ACHN (cell line): ENCODE data around the gene MAML3.
"Not testable (repeated sequence)": the region's sequence is repeated elsewhere in the genome, so short reads cannot be mapped to it uniquely, and the experiment has no call there.

Experiments used
- DNase-seq: peaks from one replicate; pipeline ENCODE4 v3.0.0-alpha.2; 2015
- in situ Hi-C: cut with HindIII; loops from 2 replicates; pipeline ENCODE4 v1.10.0; 2017; ENCODE audit warnings: low sequenced_read_pairs, low pct_ligation_motif_present, low pct_unique_long_range_greater_than_20kb

MAML3 gene

DNA sequence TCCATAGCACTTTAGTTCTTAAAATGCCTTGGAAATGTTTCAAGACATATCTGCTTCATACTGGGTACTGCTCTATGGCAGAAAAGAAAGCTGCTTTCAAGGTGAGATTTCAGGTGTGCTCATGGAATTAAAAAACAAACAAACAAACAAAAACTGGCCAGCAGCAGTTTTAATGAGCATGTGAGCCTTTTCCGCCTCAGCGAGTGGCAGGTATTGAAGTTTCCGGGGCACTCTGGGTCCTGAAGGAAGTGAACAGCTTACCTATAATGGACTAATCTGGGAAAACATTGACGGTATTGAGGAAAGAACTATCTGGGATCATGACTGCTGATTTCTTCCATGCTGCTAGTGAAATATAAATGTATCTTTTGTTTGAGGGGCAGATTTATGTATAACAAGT, 194.6 kb downstream of the MAML3 start:
- in situ Hi-C loops: no loop called here
- DNase-seq: no peak

DNA sequence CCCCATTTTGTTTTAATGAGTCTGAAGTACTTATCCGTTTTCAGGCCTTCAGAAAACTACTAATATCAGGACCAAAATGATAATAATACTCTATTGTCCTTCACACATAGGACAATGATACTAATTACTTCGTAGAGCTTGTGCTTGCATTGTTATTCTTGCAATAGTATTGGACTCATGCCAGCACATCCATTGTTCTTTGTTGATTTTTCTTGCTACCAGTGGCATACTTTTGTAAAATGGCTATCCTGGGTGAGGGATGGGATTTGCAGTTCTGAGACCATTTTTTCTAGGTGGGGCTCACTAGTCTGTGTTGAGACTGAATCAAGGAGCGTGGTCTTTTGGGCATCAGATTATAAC, 195.3 kb downstream of the MAML3 start:
- no peak for DNase-seq
- in situ Hi-C loops: no loop called here

DNA sequence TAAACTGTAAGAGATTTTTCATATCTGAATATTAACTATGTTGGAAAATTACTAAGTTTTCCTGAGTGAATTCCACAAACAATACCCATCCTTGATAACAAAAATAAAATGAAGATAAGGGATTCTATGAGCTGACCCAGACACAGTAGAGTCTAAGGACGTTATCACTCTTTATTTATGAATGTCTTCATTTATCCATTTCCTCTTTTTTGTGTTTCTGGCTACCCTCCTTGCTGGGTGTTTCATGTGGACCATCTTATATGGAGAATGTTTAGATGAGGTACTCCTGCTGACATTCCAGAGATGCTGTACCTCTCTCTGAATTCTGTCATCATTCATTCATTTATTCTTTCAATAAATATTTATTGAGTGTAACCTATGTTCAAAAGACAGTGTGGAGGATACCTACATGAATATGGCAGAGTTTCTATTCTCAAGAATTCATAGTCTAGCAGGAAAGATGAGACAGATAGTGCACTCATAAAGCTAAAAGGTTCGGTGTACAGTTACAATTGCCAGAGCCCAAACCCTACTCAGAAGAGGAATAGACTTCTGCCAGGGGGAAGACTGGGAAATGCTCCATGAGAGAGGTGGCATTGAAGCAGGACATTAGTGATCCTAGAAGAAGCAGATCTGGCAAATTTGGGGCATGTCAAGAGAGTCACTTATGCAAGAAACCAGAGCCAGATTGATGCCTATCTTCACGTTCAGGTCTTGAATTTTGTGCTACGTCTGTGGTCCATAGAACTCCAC, 195.8 kb downstream of the MAML3 start:
- no peak for DNase-seq

DNA sequence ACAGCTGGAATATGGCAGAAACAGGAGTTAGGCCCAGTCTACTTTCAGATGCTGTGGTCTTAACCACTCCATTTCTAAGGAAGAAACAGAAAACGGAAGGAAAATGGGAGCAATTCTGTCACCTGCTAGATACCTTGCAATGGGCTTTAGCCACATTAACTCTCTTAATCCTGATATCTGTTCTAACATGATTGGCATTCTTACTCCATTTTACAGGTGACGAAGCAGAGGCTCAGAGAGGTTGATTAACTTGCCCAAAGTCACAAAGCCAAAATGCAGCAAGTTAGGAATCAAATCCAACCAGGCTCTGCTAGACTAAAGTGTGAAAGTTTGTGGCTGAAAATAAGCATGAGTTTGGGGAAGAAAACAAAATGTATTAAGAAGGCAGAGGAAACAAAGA, 196.9 kb downstream of the MAML3 start:
- in situ Hi-C loops: no loop called here

More for the DNA sequence above, 195.8 kb downstream of the MAML3 start:
- in situ Hi-C loops: no loop called here

DNA sequence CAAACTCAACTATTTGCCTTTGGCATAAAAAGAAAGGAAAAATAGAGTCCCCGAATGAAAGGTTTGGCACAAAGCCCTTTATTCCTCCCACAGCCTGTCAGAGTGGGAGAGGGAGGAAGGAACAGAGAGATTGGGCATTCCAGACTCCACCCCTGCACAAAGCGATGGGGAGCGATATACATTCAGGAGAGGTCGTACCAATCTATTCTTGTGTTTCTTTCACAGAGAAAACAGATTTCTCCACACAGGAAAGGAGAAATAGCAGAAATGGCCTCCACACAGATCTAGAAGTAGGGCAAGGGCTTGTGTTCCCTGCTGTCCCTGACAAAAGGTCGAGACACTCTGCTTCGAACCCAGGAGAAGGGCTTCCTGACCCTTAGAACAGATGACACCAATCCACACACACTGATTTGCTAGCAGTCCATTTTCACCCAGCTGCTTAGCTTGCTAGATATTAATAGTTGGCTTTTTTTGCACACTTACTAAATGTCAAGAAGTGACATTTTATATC, 197.4 kb downstream of the MAML3 start:
- no peak for DNase-seq
- in situ Hi-C loops: no loop called here

More for the DNA sequence above, 196.9 kb downstream of the MAML3 start:
- DNase-seq: no peak

DNA sequence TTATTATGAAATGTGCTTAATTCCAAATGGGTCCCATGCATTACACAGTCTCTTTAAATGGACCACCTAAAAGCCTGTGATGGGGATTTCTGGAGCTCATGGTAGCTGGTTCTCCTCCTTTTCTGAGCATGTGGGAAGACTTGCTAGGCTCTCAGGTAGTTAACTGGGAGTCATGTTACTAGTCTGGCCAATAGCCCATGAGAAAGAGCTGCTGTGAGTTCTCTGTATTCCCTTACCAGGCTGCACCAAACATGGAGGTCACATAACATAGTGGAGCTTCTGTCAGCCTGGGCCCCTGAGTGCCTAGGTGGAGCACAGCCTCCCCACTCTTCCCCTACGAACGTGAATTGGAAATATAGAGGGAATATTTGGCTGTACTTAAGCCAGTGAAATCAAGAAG, 198.4 kb downstream of the MAML3 start:
- no peak for DNase-seq
- in situ Hi-C loops: no loop called here

DNA sequence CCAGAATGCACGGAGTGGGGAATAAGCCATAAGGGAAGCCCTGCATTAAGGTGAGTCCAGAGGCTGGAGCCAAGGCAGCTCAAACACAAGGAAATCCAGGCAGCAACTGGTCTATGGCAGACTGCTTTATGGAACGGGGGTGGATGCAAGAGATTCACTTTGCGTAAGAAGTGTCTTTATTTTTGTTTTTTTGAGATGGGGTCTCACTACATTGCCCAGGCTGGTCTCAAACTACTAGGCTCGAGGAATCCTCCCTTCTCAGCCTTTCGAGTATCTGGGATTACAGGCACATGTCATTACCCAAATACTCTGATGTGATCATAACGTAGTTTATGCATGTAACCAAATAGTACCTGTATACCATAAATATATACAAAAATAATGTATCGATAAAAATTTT, 199.5 kb downstream of the MAML3 start:
- DNase-seq: no peak
- in situ Hi-C loops: no loop called here

DNA sequence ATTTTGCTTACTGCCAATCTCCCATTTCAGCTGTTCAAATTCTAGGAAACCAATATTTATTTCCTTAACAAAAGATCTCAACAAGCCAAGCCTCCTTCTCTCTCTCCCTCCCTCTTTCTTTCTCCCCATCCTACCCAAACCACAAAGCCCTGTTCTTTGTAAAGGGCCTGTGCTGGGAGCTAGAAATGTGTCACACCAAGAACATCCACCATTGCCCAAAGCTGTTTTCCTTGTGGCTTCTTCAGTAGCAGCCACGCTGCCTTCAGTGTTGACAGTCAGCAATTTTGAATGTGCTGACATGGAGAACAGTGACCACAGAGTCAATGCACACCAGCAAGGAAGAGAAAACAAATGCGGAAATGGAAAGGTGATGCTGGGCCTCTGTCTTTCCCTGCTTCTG, 203.0 kb downstream of the MAML3 start:
- DNase-seq: no peak
- in situ Hi-C loops: no loop called here

DNA sequence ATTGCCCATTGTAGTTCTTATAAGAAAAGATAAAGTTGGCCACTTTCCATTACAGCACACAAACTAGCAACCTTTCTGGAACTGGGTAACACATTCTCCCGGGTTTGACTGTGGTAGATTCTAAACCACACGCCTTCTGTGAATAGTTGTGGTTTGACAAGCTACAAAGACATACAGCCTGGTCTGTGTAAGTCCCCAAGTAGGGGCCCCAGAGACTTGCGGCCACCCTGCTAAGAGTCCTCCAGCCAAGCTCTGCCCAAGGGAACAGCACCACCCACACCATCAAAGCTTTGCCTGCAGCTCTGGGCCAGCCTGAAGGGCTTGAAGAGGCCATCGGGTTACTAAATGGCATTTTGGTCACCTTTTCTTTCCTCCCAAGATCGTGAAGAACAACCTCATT, 203.4 kb downstream of the MAML3 start:
- no peak for DNase-seq
- in situ Hi-C loops: no loop called here

DNA sequence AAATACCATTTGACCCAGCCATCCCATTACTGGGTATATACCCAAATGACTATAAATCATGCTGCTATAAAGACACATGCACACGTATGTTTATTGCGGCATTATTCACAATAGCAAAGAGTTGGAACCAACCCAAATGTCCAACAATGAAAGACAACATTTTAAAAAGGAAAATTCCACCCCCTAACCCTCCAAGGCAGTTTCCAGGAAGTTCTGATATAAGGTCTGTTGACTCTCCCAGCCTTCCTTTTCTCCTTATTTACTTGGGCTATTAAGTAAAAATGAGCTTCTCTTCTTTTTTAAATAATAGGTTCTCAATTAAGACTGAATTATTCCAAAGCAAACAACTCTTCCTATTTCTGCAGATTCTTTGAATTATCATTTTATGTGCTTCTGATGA, 209.1 kb downstream of the MAML3 start:
- DNase-seq, in situ Hi-C loops: not testable (repeated sequence)

DNA sequence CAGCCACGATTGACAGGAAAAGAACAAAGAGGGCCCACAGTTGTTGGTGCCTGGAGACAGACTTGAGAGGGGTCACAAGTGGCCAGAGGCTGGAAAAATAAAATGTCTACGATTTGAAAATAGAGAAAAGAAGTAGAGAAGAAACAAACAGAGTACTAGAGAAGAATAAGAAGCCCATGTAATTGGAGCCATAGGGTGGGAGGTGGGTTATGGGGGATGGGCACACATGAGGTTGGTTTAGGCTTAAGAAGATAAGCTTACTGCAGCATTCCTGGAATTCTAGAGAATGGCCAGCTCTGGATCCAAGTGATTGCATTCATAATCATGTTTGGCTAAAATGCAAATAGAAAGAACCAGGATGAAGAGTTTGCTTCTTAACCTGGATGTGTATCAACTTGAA, 210.7 kb downstream of the MAML3 start:
- DNase-seq: no peak
- in situ Hi-C loops: no loop called here

DNA sequence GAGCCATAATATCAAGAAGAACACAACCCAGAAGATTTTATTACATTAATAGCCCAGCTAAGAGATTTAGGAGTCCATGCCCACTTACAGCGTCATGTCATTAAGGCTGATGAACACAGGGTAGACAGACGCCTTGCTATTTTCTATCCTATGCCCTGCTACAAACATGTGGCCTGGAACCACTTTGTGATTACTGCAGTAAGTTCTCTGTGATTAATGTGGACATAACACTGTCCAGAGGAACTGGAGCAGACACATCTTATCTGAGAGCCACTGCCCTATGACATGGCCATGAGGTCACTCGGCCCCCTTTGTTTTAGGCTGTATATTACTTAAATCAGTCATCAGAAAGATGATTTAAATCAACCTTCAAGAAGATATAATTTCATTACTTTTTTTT, 211.7 kb downstream of the MAML3 start:
- no peak for DNase-seq
- in situ Hi-C loops: no loop called here

DNA sequence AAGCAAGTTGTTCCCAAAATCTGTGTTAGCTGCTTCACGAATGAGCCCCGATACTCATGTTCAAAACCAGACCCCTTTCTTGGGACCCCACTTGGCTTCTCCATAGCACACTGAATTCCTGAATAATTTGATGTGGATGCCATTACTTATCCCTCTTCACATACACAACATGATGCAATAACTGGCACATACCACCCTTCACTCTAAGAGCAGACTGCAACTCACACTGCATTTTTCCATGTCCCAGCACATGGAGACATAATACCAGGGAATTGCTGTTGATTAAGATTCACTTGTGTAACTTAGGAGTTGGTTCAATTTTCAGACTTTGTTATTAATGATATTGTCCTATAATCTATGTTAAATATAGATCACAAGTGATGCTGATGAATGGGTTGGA, 213.4 kb downstream of the MAML3 start:
- in situ Hi-C loops: no loop called here
- no peak for DNase-seq

DNA sequence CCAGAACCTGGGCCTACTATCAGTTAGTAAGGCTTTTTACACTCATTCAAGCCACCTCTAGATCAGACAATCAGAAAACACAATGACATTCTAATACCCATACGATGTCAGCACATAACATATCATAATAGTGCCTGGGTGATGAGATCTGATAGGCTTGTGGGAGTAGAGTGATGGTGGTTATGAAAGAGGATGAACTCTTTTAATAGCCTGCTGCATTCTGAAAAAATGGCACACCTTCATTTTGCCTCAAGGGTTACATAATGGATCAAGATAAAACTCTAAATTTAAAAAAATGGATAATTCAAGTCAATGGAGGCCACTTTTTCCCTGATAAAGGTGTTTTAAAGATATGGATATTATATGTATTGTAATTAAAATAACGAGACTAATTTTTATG, 215.6 kb downstream of the MAML3 start:
- DNase-seq: no peak

DNA sequence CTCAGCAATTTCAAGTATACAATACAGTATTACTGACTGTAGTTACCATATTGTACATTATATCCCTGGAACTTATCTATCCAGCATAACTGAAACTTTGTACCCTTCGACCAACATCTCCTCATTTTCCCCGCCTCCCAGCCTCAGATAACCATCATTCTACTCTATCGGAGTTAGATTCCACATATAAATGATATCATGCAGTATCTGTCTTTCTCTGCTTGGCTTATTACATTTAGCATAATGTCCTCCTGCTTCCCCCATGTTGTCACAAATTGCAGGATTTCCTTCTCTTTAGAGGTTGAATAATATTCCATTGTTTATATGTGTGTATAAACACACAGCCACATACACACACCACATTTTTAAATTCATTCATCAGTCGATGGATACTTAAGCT, 218.1 kb downstream of the MAML3 start:
- in situ Hi-C loops: no loop called here
- DNase-seq: no peak

More for the DNA sequence above, 215.6 kb downstream of the MAML3 start:
- in situ Hi-C loops: no loop called here

DNA sequence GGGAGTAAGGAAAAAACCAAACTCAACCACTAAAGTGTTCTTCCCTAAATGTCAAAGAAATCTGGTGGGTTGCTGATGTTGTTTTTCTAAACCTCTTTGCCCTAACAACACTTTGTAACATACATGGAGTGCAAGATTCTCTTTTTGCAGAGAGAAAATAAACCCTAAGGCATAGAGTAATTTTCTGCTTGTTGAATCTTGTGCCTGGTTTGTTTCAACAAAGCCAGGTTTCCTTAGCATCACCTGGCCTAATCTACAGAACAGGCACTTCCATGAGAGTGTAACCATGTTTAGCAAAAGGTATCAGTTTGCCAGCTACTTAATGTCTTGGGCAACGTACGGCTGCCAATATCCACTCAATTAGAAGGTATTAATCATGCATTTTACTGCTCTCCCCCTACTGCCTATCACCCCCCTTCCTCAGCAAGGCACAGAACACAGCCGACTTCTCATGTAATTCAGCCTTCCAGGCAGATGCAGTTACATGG, 219.2 kb downstream of the MAML3 start:
- no peak for DNase-seq
- in situ Hi-C loops: no loop called here

DNA sequence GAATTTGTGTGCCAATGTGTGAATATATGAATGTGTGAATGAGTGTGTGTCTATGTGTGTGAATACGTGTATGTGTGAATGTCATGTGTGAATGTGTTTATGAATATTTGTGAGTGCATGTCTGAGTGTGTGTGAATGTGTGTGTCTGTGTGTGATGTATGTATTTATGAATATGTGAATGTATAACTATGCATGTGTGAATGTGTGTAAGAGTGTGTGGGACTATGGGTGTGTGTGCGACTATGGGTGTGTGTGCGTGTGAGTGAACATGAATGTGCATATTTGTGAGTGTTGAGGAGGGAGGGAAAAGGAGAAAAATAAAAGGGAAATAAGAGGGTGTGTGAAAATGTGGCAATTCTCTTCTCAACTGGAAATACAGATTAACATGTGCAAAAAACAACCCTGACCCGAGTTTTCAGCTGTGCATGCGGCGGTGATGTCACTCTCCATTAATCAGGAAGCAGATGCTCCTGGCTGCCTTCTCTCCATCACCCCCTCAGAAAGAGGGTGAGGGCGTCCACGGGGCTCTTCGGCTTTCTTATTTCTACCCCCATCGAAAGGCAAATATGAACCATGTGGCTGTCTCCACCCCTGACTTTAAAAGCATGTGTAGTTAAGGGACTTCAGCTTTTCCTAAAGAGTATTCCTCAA, 219.8 kb downstream of the MAML3 start:
- in situ Hi-C loops: no loop called here
- DNase-seq: no peak

DNA sequence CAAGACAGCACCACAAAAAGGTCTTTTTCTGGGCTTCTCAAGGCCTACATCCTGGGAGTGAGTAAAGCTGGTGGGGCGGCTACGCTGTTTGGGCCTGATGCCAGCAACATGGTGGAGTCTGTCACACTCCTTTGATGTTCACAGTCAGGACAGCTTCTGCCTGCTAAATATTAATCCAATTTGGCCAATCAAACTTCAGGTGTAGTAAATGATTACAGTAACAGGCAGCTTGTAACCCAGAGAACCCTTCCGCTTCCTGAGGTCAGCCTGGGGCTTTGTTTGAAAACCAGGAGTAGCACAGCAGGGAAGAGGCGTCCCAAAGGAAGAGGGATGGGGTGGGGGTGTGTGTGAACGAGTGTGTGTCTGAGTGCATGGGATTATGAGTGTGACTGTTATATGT, 220.4 kb downstream of the MAML3 start:
- in situ Hi-C loops: no loop called here
- DNase-seq: no peak

DNA sequence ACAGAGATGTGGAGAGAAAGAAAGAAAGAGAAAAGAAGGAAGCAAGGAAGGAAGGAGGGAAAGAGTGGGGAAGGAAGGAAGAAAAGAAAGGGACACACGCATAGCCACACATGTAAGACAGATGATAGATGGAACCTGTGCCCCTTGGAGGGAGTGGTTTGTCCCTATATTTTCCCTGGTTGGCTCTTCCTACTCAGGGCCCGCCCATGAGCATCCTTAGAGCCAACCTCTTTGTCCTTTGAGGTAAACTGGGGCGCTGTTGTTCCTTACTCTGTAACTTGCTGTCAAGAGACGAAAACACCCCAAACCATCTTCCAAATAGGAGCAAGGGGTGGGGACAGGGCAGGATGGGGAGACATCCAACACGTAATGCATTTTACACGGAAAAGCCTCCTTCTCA, 220.9 kb downstream of the MAML3 start:
- DNase-seq: no peak
- in situ Hi-C loops: no loop called here

DNA sequence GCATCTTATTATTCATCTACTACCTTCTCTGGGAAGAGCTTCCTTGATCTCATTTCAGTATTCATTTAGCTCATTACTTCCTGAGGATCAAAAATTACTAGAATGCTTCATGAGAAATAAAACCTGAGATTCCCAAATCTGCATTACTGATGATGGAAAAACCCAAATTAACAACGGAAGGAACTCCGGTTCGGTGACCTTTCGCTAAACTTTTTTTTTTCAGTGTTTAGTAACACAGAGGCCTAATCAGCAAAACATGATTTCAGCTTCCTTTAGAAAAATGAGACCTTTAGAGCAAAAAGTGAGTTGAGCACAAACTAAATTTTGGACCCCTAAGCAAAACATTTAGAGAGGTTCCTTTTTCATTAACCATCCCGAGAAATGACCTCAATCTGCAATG, 229.2 kb downstream of the MAML3 start:
- DNase-seq: no peak
- in situ Hi-C loops: no loop called here
